WTC11 (cell line): ENCODE results near the gene RMC1. TPM values are rescaled to one million over a fixed set of nuclear protein-coding genes. Genes with fewer than 3 reads are reported as not detected.

Experiments
- ATAC-seq: fragments of 200-7000 bp; cut with Tn5 transposase; 2 replicates; pipeline ENCODE4 v1.10.0; 2021; ENCODE audit warnings: mild to moderate bottlenecking, moderate library complexity
- CTCF ChIA-PET: fragments of 300-600 bp; sonication (Branson Sonifier 250); formaldehyde crosslinking; loops from one replicate; lab custom pipeline; 2021; ENCODE audit warnings: antibody characterized with exemption; lab: Charles Lee
- POLR2A ChIA-PET: fragments of 350-600 bp; sonication (Branson Sonifier 250); formaldehyde crosslinking; loops from one replicate; lab custom pipeline; 2021; ENCODE audit warnings: antibody characterized with exemption; lab: Charles Lee
- DNase-seq: peaks from one replicate; pipeline ENCODE4 v3.0.0; 2021; ENCODE audit warnings: low spot score
- H3K27ac Mint-ChIP-seq: 2 replicates; pipeline ENCODE4 v1.8.0; 2021; ENCODE audit warnings: mixed read lengths
- H3K27me3 Mint-ChIP-seq: 2 replicates; pipeline ENCODE4 v1.8.0; 2021; ENCODE audit warnings: low read depth, mild to moderate bottlenecking, moderate library complexity, mixed read lengths
- H3K36me3 Mint-ChIP-seq: 2 replicates; pipeline ENCODE4 v1.8.0; 2021; ENCODE audit warnings: mixed read lengths
- H3K4me1 Mint-ChIP-seq: 2 replicates; pipeline ENCODE4 v1.8.0; 2022; ENCODE audit warnings: mixed read lengths
- H3K4me3 Mint-ChIP-seq: 2 replicates; pipeline ENCODE4 v1.8.0; 2021; ENCODE audit warnings: mild to moderate bottlenecking, moderate library complexity, mixed read lengths
- H3K9me3 Mint-ChIP-seq: 2 replicates; pipeline ENCODE4 v1.8.0; 2021; ENCODE audit warnings: mixed read lengths
- CREM ChIP-seq: sonication (generic); formaldehyde crosslinking; IDR thresholded peaks from 2 replicates; pipeline ENCODE4 v1.8.1; 2022; ENCODE audit warnings: mild to moderate bottlenecking, missing genetic modification reagents, moderate library complexity
- ELF4 ChIP-seq: sonication (generic); formaldehyde crosslinking; IDR thresholded peaks from 2 replicates; pipeline ENCODE4 v1.8.1; 2022; ENCODE audit warnings: low read depth, mild to moderate bottlenecking, moderate library complexity, missing genetic modification reagents
- FOXP1 ChIP-seq: sonication (generic); formaldehyde crosslinking; IDR thresholded peaks from 2 replicates; pipeline ENCODE4 v1.8.0; 2022; ENCODE audit warnings: missing genetic modification reagents, mild to moderate bottlenecking, moderate library complexity, borderline replicate concordance
- HMGA2 ChIP-seq: fragments of 250-450 bp; sonication (Bioruptor Pico); IDR thresholded peaks from 2 replicates; pipeline ENCODE4 v1.4.0; 2021; ENCODE audit warnings: mild to moderate bottlenecking, moderate library complexity
- NFYB ChIP-seq: sonication (generic); formaldehyde crosslinking; conservative IDR thresholded peaks from 2 replicates; pipeline ENCODE4 v1.8.0; 2022; ENCODE audit warnings: low read depth, missing genetic modification reagents
- RELA ChIP-seq: sonication (generic); formaldehyde crosslinking; IDR thresholded peaks from 2 replicates; pipeline ENCODE4 v1.8.1; 2022; ENCODE audit warnings: missing genetic modification reagents, mild to moderate bottlenecking, borderline replicate concordance
- SMAD3 ChIP-seq: sonication (generic); formaldehyde crosslinking; IDR thresholded peaks from 2 replicates; pipeline ENCODE4 v1.8.0; 2022; ENCODE audit warnings: missing genetic modification reagents, mild to moderate bottlenecking, borderline replicate concordance
- SMAD4 ChIP-seq: sonication (generic); formaldehyde crosslinking; IDR thresholded peaks from 2 replicates; pipeline ENCODE4 v1.8.0; 2022; ENCODE audit warnings: mild to moderate bottlenecking, missing genetic modification reagents
- ZNF219 ChIP-seq: sonication (generic); formaldehyde crosslinking; IDR thresholded peaks from 2 replicates; pipeline ENCODE4 v1.8.0; 2023; ENCODE audit warnings: missing genetic modification reagents, mild to moderate bottlenecking, borderline replicate concordance
- ZNF416 ChIP-seq: fragments of 250-450 bp; sonication (Bioruptor Pico); IDR thresholded peaks from 2 replicates; pipeline ENCODE4 v1.9.0; 2021; ENCODE audit warnings: mild to moderate bottlenecking, inconsistent platforms
- ZNF423 ChIP-seq: fragments of 250-450 bp; sonication (Bioruptor Pico); IDR thresholded peaks from 2 replicates; pipeline ENCODE4 v2.1.2; 2022; ENCODE audit warnings: mild to moderate bottlenecking, moderate library complexity
- total RNA-seq: library from RNA; stranded (reverse); gene quantifications from 3 replicates; pipeline ENCODE4 v1.2.3, GENCODE V29; 2021
- TF ChIP-seq, protein P1 (sequence below): fragments of 250-450 bp; sonication (Bioruptor Pico); IDR thresholded peaks from 2 replicates; pipeline ENCODE4 v1.9.0; 2021; ENCODE audit warnings: mild to moderate bottlenecking
- TF ChIP-seq, protein P2 (sequence below): sonication (generic); formaldehyde crosslinking; IDR thresholded peaks from 2 replicates; pipeline ENCODE4 v1.8.0; 2022; ENCODE audit warnings: mild to moderate bottlenecking, missing genetic modification reagents
- TF ChIP-seq, protein P3 (sequence below): sonication (generic); formaldehyde crosslinking; IDR thresholded peaks from 2 replicates; pipeline ENCODE4 v1.8.1; 2023; ENCODE audit warnings: mild to moderate bottlenecking, missing genetic modification reagents, borderline replicate concordance
- TF ChIP-seq, protein P4 (sequence below): fragments of 250-450 bp; sonication (Bioruptor Pico); conservative IDR thresholded peaks from 2 replicates; pipeline ENCODE4 v1.9.0; 2021; ENCODE audit warnings: mild to moderate bottlenecking
- TF ChIP-seq, protein P5 (sequence below): sonication (generic); formaldehyde crosslinking; conservative IDR thresholded peaks from 2 replicates; pipeline ENCODE4 v1.8.1; 2023; ENCODE audit warnings: mild to moderate bottlenecking, low read depth, missing genetic modification reagents, moderate library complexity
- TF ChIP-seq, protein P6 (sequence below): sonication (generic); formaldehyde crosslinking; IDR thresholded peaks from 2 replicates; pipeline ENCODE4 v1.8.0; 2023; ENCODE audit warnings: missing genetic modification reagents
- TF ChIP-seq, protein P7 (sequence below): sonication (generic); formaldehyde crosslinking; IDR thresholded peaks from 2 replicates; pipeline ENCODE4 v1.8.1; 2023; ENCODE audit warnings: mild to moderate bottlenecking, moderate library complexity, missing genetic modification reagents

Gene RMC1
- total RNA-seq, 1 experiment from 2014 or later = 15.6 TPM

DNA sequence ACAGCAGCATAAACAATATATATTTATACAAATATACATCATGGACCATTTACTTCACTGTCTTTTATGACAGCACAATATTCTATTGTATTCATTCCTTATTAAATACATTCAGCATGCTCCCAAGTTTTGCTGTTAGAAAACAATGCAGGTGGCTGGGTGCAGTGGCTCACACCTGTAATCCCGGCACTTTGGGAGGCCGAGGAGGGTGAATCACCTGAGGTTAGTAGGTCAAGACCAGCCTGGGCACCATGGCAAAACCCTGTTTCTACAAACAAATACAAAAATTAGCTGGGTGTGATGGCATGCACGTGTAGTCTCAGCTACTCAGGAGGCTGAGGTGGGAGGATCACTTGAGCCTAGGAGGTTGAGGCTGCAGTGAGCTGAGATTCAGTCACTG, 44.0 kb downstream of the RMC1 start:
- ChIA-PET CTCF (no interaction called here), POLR2A (no interaction called here)
- no peak for DNase-seq
- Mint-ChIP-seq H3K36me3 (peaks cover 61% of the 10 kb centered on the region), H3K9me3 (no peaks in the 10 kb centered on the region), H3K27me3 (no peaks in the 10 kb centered on the region), H3K4me3 (no peak overlapping the region), H3K27ac (no peak overlapping the region), H3K4me1 (no peaks in the 10 kb centered on the region)
- ATAC-seq = no peak
- no peak for TF ChIP-seq HMGA2
- TF ChIP-seq, protein P1, sequence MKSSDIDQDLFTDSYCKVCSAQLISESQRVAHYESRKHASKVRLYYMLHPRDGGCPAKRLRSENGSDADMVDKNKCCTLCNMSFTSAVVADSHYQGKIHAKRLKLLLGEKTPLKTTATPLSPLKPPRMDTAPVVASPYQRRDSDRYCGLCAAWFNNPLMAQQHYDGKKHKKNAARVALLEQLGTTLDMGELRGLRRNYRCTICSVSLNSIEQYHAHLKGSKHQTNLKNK = no peak
- TF ChIP-seq FOXP1 (CRISPR knock-in tag) = no peak
- TF ChIP-seq SMAD3 (CRISPR knock-in tag) = no peak

DNA sequence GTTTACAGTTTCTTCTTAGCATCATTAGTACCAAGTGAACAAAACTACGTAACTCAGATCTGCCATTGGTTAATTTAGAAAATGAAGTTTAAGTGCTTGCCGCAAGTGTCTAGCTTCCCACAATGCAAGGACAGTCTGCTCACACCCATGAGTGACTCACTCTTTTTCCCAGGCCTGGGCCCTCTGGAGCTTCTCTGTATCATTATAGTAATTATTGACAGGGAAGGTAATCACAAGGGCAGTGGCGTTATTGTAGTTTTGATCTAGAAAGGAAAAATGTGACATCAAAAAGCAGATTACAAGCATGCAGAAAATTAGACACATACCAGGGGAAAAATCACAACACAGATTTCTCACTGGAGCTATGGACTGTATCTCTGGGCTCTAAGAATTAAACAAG, 44.5 kb downstream of the RMC1 start:
- Mint-ChIP-seq H3K4me1 (no peaks in the 10 kb centered on the region), H3K4me3 (no peak overlapping the region), H3K27me3 (no peaks in the 10 kb centered on the region), H3K9me3 (no peaks in the 10 kb centered on the region), H3K36me3 (peaks cover 61% of the 10 kb centered on the region), H3K27ac (no peak overlapping the region)
- DNase-seq (no peak), ATAC-seq (no peak)
- POLR2A ChIA-PET = no interaction called here
- TF ChIP-seq, protein P2, sequence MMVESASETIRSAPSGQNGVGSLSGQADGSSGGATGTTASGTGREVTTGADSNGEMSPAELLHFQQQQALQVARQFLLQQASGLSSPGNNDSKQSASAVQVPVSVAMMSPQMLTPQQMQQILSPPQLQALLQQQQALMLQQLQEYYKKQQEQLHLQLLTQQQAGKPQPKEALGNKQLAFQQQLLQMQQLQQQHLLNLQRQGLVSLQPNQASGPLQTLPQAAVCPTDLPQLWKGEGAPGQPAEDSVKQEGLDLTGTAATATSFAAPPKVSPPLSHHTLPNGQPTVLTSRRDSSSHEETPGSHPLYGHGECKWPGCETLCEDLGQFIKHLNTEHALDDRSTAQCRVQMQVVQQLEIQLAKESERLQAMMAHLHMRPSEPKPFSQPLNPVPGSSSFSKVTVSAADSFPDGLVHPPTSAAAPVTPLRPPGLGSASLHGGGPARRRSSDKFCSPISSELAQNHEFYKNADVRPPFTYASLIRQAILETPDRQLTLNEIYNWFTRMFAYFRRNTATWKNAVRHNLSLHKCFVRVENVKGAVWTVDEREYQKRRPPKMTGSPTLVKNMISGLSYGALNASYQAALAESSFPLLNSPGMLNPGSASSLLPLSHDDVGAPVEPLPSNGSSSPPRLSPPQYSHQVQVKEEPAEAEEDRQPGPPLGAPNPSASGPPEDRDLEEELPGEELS (CRISPR knock-in tag) = no peak
- TF ChIP-seq, protein P3, sequence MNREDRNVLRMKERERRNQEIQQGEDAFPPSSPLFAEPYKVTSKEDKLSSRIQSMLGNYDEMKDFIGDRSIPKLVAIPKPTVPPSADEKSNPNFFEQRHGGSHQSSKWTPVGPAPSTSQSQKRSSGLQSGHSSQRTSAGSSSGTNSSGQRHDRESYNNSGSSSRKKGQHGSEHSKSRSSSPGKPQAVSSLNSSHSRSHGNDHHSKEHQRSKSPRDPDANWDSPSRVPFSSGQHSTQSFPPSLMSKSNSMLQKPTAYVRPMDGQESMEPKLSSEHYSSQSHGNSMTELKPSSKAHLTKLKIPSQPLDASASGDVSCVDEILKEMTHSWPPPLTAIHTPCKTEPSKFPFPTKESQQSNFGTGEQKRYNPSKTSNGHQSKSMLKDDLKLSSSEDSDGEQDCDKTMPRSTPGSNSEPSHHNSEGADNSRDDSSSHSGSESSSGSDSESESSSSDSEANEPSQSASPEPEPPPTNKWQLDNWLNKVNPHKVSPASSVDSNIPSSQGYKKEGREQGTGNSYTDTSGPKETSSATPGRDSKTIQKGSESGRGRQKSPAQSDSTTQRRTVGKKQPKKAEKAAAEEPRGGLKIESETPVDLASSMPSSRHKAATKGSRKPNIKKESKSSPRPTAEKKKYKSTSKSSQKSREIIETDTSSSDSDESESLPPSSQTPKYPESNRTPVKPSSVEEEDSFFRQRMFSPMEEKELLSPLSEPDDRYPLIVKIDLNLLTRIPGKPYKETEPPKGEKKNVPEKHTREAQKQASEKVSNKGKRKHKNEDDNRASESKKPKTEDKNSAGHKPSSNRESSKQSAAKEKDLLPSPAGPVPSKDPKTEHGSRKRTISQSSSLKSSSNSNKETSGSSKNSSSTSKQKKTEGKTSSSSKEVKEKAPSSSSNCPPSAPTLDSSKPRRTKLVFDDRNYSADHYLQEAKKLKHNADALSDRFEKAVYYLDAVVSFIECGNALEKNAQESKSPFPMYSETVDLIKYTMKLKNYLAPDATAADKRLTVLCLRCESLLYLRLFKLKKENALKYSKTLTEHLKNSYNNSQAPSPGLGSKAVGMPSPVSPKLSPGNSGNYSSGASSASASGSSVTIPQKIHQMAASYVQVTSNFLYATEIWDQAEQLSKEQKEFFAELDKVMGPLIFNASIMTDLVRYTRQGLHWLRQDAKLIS (CRISPR knock-in tag) = no peak
- TF ChIP-seq, protein P4, sequence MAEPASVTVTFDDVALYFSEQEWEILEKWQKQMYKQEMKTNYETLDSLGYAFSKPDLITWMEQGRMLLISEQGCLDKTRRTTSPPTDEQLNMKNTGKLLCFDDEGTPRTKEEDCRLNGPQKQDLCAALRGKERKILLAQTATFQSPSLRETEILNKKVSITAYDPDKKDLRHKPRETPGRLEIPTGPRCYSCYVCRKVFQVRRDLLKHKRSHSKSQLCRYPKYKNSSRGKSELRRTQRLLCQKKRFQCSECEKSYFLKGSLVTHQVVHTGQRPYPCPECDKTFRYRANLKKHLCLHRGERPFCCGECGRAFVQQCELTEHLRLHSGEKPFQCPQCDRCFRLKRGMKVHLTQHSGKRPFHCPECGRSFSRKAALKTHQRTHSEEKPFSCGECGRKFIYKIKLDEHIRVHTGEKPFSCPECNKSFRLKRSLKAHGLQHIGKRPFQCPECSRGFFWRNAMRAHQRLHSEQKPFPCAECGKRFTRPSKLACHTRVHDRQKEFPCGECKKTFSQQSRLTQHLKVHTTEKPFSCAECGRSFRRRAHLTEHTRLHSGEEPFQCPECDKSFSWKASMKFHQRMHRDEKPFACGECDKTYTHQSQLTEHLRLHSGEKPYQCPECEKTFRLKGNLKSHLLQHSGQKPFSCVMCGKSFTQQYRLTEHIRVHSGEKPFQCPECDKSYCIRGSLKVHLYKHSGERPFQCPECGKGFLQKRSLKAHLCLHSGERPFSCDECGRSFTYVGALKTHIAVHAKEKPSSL (CRISPR knock-in tag) = no peak
- CTCF ChIA-PET = interaction anchor here (0.7 kb wide), 1 partner anchor 506 kb away, joined by 3 read pairs; no protein-coding TSS in a partner anchor

DNA sequence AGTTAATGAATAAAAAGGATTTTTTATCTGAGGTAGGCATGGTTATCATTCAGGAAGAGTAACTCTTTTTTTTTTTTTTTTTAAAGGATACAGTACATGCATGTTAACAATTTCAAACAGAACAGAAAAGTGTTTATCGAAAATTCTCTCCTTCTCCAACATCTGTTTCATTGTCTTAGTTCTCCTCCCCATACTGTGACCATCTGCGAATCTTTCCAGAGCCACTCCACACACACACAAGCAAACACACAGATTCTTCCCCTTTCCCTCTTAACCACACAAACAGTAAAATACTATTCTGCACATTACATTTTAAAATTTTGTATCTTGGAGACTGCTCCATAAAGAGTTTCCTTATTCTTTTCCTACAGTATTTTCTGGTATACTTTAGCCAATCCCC, 45.0 kb downstream of the RMC1 start:
- Mint-ChIP-seq H3K9me3 (no peaks in the 10 kb centered on the region), H3K27me3 (no peaks in the 10 kb centered on the region), H3K27ac (no peak overlapping the region), H3K4me1 (no peaks in the 10 kb centered on the region), H3K4me3 (no peak overlapping the region), H3K36me3 (peaks cover 65% of the 10 kb centered on the region)
- CTCF ChIA-PET = interaction anchor here (0.7 kb wide), 1 partner anchor 506 kb away, joined by 3 read pairs; no protein-coding TSS in a partner anchor
- ATAC-seq (no peak), DNase-seq (no peak)
- POLR2A ChIA-PET = no interaction called here
- no peak for TF ChIP-seq RELA (CRISPR knock-in tag)
- no peak for TF ChIP-seq ZNF416 (CRISPR knock-in tag)
- no peak for TF ChIP-seq CREM (CRISPR knock-in tag)
- TF ChIP-seq, protein P5, sequence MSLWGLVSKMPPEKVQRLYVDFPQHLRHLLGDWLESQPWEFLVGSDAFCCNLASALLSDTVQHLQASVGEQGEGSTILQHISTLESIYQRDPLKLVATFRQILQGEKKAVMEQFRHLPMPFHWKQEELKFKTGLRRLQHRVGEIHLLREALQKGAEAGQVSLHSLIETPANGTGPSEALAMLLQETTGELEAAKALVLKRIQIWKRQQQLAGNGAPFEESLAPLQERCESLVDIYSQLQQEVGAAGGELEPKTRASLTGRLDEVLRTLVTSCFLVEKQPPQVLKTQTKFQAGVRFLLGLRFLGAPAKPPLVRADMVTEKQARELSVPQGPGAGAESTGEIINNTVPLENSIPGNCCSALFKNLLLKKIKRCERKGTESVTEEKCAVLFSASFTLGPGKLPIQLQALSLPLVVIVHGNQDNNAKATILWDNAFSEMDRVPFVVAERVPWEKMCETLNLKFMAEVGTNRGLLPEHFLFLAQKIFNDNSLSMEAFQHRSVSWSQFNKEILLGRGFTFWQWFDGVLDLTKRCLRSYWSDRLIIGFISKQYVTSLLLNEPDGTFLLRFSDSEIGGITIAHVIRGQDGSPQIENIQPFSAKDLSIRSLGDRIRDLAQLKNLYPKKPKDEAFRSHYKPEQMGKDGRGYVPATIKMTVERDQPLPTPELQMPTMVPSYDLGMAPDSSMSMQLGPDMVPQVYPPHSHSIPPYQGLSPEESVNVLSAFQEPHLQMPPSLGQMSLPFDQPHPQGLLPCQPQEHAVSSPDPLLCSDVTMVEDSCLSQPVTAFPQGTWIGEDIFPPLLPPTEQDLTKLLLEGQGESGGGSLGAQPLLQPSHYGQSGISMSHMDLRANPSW (CRISPR knock-in tag) = no peak
- no peak for TF ChIP-seq SMAD4 (CRISPR knock-in tag)
- TF ChIP-seq ZNF423 = no peak
- TF ChIP-seq, protein P6, sequence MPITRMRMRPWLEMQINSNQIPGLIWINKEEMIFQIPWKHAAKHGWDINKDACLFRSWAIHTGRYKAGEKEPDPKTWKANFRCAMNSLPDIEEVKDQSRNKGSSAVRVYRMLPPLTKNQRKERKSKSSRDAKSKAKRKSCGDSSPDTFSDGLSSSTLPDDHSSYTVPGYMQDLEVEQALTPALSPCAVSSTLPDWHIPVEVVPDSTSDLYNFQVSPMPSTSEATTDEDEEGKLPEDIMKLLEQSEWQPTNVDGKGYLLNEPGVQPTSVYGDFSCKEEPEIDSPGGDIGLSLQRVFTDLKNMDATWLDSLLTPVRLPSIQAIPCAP (CRISPR knock-in tag) = no peak
- no peak for TF ChIP-seq ZNF219 (CRISPR knock-in tag)
- TF ChIP-seq, protein P7, sequence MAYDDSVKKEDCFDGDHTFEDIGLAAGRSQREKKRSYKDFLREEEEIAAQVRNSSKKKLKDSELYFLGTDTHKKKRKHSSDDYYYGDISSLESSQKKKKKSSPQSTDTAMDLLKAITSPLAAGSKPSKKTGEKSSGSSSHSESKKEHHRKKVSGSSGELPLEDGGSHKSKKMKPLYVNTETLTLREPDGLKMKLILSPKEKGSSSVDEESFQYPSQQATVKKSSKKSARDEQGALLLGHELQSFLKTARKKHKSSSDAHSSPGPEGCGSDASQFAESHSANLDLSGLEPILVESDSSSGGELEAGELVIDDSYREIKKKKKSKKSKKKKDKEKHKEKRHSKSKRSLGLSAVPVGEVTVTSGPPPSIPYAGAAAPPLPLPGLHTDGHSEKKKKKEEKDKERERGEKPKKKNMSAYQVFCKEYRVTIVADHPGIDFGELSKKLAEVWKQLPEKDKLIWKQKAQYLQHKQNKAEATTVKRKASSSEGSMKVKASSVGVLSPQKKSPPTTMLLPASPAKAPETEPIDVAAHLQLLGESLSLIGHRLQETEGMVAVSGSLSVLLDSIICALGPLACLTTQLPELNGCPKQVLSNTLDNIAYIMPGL (CRISPR knock-in tag) = no peak
- TF ChIP-seq FOXP1 (CRISPR knock-in tag) = no peak
- no peak for TF ChIP-seq ELF4
- TF ChIP-seq NFYB = no peak
